ENCODE measurements around the gene NCOR2.

DNA sequence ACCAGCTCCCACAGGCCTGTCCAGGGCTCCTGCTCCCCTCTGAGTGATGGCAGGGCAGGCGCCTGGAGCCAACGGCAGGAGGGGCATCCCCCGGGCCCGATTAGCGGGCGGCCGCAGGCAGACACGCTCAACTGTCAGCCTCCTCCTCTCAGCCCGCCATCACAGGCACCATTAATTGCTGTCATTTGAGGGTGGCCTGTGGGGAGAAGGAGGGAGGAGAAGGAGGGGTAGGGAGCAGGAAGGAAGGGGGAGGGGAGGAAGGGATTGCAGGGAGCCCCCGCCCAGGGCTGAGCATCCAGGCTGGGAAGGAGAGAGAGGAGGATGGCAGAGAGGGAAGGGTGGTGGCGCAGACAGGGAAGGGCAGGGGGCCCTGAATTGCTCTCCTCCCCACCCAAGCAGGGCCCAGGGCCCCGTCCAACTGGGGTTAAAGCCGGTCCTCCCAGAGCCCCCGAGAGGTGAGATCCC, 36.1 kb downstream of the NCOR2 start:
- no peak for TF ChIP-seq POLR2A (IDR thresholded peaks at IDR 0.05)
- TF ChIP-seq, protein P1, sequence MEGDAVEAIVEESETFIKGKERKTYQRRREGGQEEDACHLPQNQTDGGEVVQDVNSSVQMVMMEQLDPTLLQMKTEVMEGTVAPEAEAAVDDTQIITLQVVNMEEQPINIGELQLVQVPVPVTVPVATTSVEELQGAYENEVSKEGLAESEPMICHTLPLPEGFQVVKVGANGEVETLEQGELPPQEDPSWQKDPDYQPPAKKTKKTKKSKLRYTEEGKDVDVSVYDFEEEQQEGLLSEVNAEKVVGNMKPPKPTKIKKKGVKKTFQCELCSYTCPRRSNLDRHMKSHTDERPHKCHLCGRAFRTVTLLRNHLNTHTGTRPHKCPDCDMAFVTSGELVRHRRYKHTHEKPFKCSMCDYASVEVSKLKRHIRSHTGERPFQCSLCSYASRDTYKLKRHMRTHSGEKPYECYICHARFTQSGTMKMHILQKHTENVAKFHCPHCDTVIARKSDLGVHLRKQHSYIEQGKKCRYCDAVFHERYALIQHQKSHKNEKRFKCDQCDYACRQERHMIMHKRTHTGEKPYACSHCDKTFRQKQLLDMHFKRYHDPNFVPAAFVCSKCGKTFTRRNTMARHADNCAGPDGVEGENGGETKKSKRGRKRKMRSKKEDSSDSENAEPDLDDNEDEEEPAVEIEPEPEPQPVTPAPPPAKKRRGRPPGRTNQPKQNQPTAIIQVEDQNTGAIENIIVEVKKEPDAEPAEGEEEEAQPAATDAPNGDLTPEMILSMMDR (IDR thresholded peaks at IDR 0.05): no peak
